ENCODE results near the gene RICTOR.

DNA sequence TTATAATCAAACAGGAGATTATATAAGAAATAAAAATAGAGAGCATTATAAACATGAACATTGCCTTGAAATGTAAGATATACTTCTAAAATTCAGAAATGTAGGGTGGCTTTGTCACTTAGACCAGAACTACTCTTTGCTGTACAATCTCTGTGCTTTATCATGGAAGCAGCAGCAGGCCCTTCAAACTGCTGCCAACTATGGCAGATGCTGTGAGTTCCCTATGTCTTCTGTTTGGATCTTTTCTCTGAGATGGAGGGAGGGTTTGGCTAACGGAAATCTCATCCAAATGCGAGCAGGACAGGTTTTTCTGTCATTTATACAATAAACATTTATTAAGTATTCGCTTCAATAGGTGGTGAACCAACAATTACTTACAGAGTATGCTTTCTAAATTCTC is 34.8 kb upstream of the RICTOR start:
- TF ChIP-seq POLR2A (IDR thresholded peaks at IDR 0.05): no peak
- no peak for TF ChIP-seq CTCF (IDR thresholded peaks at IDR 0.05)
- no peak for TF ChIP-seq POLR2AphosphoS5 (IDR thresholded peaks at IDR 0.05)
